PC-3 (cell line): ENCODE results near the gene ACTR3C. TPM values are rescaled to one million over a fixed set of nuclear protein-coding genes. Genes with fewer than 3 reads are reported as not detected.

Experiments used
- ATAC-seq: fragments of 200-7000 bp; cut with Tn5 transposase; 2 replicates; pipeline ENCODE4 v1.9.1; 2020; ENCODE audit warnings: mild to moderate bottlenecking, moderate library complexity
- BruUV-seq: library from RNA; stranded (reverse); fragments of 400-500 nt; replicated peaks from 2 replicates; lab custom pipeline; 2021; lab: Mats Ljungman, UMichigan
- CTCF ChIA-PET: fragments of 300-600 bp; sonication (Branson Sonifier 250); formaldehyde crosslinking; loops from one replicate; lab custom pipeline; 2022; ENCODE audit warnings: antibody characterized with exemption; lab: Charles Lee
- POLR2A ChIA-PET: fragments of 300-600 bp; sonication (Branson Sonifier 250); formaldehyde crosslinking; loops from one replicate; lab custom pipeline; 2022; ENCODE audit warnings: antibody characterized with exemption; ENCODE audit not compliant: unreplicated experiment; lab: Charles Lee
- DNase-seq: peaks from one replicate; pipeline ENCODE4 v3.0.0-alpha.2; 2015
- H2AFZ ChIP-seq: fragments of 300-600 bp; sonication (generic); 2 replicates; pipeline ENCODE4 v1.6.0; 2016; ENCODE audit warnings: antibody characterized with exemption, low read length
- H3F3A ChIP-seq: fragments of 300-600 bp; sonication (generic); one replicate; pipeline ENCODE4 v1.6.0; 2017; ENCODE audit warnings: antibody characterized with exemption, low read length, control low read depth, mild to moderate bottlenecking; ENCODE audit not compliant: unreplicated experiment
- H3K27ac ChIP-seq: fragments of 300-600 bp; sonication (generic); 2 replicates; pipeline ENCODE4 v1.5.1; 2016; ENCODE audit warnings: mild to moderate bottlenecking, low read length
- H3K27me3 ChIP-seq: fragments of 300-600 bp; sonication (generic); 2 replicates; pipeline ENCODE4 v1.6.1; 2016; ENCODE audit warnings: low read length, mixed read lengths
- H3K36me3 ChIP-seq: fragments of 300-600 bp; sonication (generic); 2 replicates; pipeline ENCODE4 v1.6.1; 2016; ENCODE audit warnings: low read depth, mixed run types, low read length, mixed read lengths
- H3K4me1 ChIP-seq: fragments of 300-600 bp; sonication (generic); 2 replicates; pipeline ENCODE4 v1.5.1; 2016; ENCODE audit warnings: low read length; ENCODE audit not compliant: insufficient read depth
- H3K4me2 ChIP-seq: fragments of 300-600 bp; sonication (generic); 2 replicates; pipeline ENCODE4 v1.6.0; 2016; ENCODE audit warnings: low read length
- H3K4me3 ChIP-seq: fragments of 300-600 bp; sonication (generic); 2 replicates; pipeline ENCODE4 v1.5.1; 2016; ENCODE audit warnings: mild to moderate bottlenecking, low read length, mixed read lengths
- H3K79me2 ChIP-seq: fragments of 300-600 bp; sonication (generic); 2 replicates; pipeline ENCODE4 v1.6.1; 2017; ENCODE audit warnings: low read length, mixed read lengths
- H3K9ac ChIP-seq: fragments of 300-600 bp; sonication (generic); 2 replicates; pipeline ENCODE4 v1.6.0; 2016; ENCODE audit warnings: mild to moderate bottlenecking, low read length
- H3K9me2 ChIP-seq: fragments of 300-600 bp; sonication (generic); replicated peaks from 2 replicates; pipeline ENCODE4 v1.6.1; 2016; ENCODE audit warnings: mixed run types, low read length, mixed read lengths
- H3K9me3 ChIP-seq: fragments of 300-600 bp; sonication (generic); 2 replicates; pipeline ENCODE4 v1.6.1; 2016; ENCODE audit warnings: low read length, mixed read lengths
- H4K20me1 ChIP-seq: fragments of 300-600 bp; sonication (generic); 2 replicates; pipeline ENCODE4 v1.6.1; 2016; ENCODE audit warnings: low read length, mixed read lengths
- EZH2 ChIP-seq: fragments of 300-600 bp; sonication (generic); IDR thresholded peaks from one replicate; pipeline ENCODE4 v1.6.1; 2017; ENCODE audit warnings: antibody characterized with exemption, mild to moderate bottlenecking, low read length; ENCODE audit not compliant: unreplicated experiment
- EZH2phosphoT487 ChIP-seq: fragments of 300-600 bp; sonication (generic); IDR thresholded peaks from 2 replicates; pipeline ENCODE4 v1.6.1; 2018; ENCODE audit warnings: mild to moderate bottlenecking, antibody characterized with exemption, low read length, borderline replicate concordance
- intact Hi-C: fragments of 100-400 bp; cut with micrococcal nuclease; formaldehyde crosslinking; loops from 2 replicates; pipeline ENCODE4 v1.9.0; 2023
- total RNA-seq: library from RNA; depleted of rRNA; stranded (reverse); fragments of >200 nt; gene quantifications from 2 replicates; pipeline ENCODE4 v1.2.3, GENCODE V29; 2014
- TF ChIP-seq, protein P1 (sequence below): fragments of 300-600 bp; sonication (generic); conservative IDR thresholded peaks from 2 replicates; pipeline ENCODE4 v1.5.1; 2017; ENCODE audit warnings: antibody characterized with exemption, low read depth, mild to moderate bottlenecking, low read length

ACTR3C gene
- total RNA-seq, 1 experiment from 2014 or later: 10.8 TPM

DNA sequence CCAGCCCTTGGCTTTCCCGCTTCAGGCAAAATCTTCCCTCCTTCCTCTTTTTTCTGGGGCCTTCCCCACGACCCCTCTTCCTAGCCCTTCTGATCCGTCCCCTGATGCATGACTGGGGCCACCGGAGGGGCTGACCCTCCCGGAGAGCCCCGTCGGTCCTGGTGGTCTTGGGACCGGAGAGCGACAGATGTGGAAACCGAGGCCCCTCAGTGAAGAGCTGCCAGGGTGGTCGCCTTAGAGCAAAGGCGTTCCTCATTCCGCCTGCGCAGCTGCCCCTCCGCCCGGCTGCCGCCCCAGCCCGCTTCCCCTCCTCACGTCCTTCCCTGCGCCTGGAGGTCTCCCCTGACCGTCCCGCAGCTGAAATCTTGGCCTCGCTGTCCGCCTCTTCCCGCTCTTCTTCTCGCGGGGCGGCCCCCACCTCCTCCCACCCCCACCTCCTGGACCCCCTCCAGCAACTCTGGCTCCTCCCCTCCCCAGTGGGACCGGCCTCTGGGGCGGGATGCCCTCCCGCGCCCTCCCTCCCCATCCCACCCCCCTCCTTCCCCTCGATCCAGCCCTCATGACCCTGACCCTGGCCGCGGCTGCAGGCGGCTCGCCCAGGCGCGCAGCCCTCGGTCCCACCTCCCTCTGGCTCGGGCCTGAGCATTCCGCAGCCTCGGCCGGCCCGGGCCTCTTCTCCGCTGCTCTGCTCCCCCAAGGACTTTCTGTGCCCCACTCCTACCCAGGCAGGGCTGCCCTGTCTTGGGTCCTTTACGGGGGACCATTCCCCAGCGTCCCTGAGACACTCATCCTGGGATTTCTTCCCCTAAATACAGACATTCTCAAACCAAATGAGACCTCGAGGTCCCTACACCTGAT, 18.1 kb upstream of the ACTR3C start, which contains the start of gene RARRES2:
TSS of gene RARRES2 (minus strand) at position 367 of the 858 bp plus-strand sequence. CDS start 1,020 bp downstream, outside the sequence.
- H3K79me2 ChIP-seq: no peaks in the 10 kb centered on the region
- H3K4me1 ChIP-seq: no peaks in the 10 kb centered on the region
- no peaks in the 10 kb centered on the region for H3K36me3 ChIP-seq
- no peaks in the 10 kb centered on the region for H3F3A ChIP-seq
- no peak within 1 kb of the TSS for H3K9ac ChIP-seq
- no peaks in the 10 kb centered on the region for H3K27me3 ChIP-seq
- no peak within 1 kb of the TSS for H2AFZ ChIP-seq
- no peaks in the 10 kb centered on the region for H3K9me2 ChIP-seq
- CTCF ChIA-PET: no interaction called here
- no peaks in the 10 kb centered on the region for H3K9me3 ChIP-seq
- no peak within 1 kb of the TSS for H3K4me2 ChIP-seq
- H4K20me1 ChIP-seq: no peaks in the 10 kb centered on the region
- no peak within 1 kb of the TSS for H3K4me3 ChIP-seq
- intact Hi-C loops: no loop called here
- no peak for DNase-seq
- ATAC-seq: no peak
- TF ChIP-seq EZH2 (no peak), EZH2phosphoT487 (no peak)
- TF ChIP-seq, protein P1, sequence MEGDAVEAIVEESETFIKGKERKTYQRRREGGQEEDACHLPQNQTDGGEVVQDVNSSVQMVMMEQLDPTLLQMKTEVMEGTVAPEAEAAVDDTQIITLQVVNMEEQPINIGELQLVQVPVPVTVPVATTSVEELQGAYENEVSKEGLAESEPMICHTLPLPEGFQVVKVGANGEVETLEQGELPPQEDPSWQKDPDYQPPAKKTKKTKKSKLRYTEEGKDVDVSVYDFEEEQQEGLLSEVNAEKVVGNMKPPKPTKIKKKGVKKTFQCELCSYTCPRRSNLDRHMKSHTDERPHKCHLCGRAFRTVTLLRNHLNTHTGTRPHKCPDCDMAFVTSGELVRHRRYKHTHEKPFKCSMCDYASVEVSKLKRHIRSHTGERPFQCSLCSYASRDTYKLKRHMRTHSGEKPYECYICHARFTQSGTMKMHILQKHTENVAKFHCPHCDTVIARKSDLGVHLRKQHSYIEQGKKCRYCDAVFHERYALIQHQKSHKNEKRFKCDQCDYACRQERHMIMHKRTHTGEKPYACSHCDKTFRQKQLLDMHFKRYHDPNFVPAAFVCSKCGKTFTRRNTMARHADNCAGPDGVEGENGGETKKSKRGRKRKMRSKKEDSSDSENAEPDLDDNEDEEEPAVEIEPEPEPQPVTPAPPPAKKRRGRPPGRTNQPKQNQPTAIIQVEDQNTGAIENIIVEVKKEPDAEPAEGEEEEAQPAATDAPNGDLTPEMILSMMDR: no peak
- BruUV-seq: no TSS peak
- POLR2A ChIA-PET: no interaction called here
- H3K27ac ChIP-seq: no peak within 1 kb of the TSS

DNA sequence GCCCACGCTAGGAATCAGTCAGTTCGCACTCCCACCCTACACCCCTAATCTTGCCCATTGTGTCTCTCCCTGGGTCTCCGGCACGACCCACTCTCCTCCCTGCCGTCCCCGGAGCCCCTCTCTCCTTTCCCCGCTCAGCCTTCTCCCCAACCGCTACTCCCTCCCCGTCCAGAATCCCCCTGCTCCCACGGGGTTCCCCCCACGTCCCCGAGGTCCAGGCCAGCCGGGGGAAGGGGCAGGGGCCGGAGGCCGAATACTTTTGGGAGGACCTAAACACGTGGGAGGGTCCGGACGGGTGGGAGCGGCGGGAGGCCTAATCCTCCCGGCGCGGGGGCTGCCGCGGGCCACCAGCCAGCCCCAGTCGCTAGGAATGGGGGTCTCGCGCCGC, 17.5 kb upstream of the ACTR3C start:
- Histone ChIP-seq H3K27me3 (no peaks in the 10 kb centered on the region), H3K4me3 (no peak overlapping the region), H3K27ac (no peak overlapping the region), H3F3A (no peaks in the 10 kb centered on the region), H3K9me3 (no peaks in the 10 kb centered on the region), H3K4me2 (no peak overlapping the region), H3K9me2 (no peaks in the 10 kb centered on the region), H3K36me3 (no peaks in the 10 kb centered on the region), H4K20me1 (no peaks in the 10 kb centered on the region), H3K4me1 (no peaks in the 10 kb centered on the region), H3K9ac (no peak overlapping the region), H3K79me2 (no peaks in the 10 kb centered on the region), H2AFZ (no peak overlapping the region)
- BruUV-seq: no TSS peak
- CTCF ChIA-PET: no interaction called here
- DNase-seq (no peak), ATAC-seq (no peak)
- POLR2A ChIA-PET: no interaction called here
- intact Hi-C loops: no loop called here
- TF ChIP-seq EZH2 (no peak), EZH2phosphoT487 (no peak)
- TF ChIP-seq, protein P1: no peak
